ENCODE measurements around the gene RCC2.

RCC2 gene

GRCh38 chr1:17436380-17437174 is 2.9 kb downstream of the RCC2 start:
- TF ChIP-seq, protein P1, sequence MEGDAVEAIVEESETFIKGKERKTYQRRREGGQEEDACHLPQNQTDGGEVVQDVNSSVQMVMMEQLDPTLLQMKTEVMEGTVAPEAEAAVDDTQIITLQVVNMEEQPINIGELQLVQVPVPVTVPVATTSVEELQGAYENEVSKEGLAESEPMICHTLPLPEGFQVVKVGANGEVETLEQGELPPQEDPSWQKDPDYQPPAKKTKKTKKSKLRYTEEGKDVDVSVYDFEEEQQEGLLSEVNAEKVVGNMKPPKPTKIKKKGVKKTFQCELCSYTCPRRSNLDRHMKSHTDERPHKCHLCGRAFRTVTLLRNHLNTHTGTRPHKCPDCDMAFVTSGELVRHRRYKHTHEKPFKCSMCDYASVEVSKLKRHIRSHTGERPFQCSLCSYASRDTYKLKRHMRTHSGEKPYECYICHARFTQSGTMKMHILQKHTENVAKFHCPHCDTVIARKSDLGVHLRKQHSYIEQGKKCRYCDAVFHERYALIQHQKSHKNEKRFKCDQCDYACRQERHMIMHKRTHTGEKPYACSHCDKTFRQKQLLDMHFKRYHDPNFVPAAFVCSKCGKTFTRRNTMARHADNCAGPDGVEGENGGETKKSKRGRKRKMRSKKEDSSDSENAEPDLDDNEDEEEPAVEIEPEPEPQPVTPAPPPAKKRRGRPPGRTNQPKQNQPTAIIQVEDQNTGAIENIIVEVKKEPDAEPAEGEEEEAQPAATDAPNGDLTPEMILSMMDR (IDR thresholded peaks at IDR 0.05) = no peak
- no peak for TF ChIP-seq ZFX (IDR thresholded peaks at IDR 0.05; ENCODE audit: borderline replicate concordance)
- H3K27ac ChIP-seq = peak overlapping the region; percentile 92

DNA sequence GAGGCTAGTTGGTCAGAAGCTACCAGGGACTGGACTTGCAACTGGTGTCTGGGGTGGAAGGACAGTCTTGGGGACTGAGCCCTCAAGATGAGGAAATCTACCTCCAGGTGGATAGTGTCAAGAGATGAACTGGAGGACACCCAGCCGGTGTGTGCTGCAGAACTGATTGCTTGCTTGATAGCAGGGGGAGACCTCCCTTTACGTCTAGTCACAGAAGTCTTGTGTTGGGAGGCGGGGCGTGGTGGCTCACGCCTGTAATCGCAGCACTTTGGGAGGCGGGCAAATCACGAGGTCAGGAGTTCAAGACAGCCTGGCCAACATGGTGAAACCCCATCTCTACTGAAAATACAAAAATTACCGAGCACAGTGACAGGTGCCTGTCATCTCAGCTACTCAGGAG is 4.9 kb downstream of the RCC2 start:
- H3K27ac ChIP-seq = no peak overlapping the region
- no peak for TF ChIP-seq ZFX (IDR thresholded peaks at IDR 0.05; ENCODE audit: borderline replicate concordance)
- TF ChIP-seq, protein P1 (IDR thresholded peaks at IDR 0.05) = no peak

GRCh38 chr1:17434016-17434415 is 5.5 kb downstream of the RCC2 start:
- TF ChIP-seq, protein P1 (IDR thresholded peaks at IDR 0.05) = no peak
- no peak for TF ChIP-seq ZFX (IDR thresholded peaks at IDR 0.05; ENCODE audit: borderline replicate concordance)
- H3K27ac ChIP-seq = no peak overlapping the region

DNA sequence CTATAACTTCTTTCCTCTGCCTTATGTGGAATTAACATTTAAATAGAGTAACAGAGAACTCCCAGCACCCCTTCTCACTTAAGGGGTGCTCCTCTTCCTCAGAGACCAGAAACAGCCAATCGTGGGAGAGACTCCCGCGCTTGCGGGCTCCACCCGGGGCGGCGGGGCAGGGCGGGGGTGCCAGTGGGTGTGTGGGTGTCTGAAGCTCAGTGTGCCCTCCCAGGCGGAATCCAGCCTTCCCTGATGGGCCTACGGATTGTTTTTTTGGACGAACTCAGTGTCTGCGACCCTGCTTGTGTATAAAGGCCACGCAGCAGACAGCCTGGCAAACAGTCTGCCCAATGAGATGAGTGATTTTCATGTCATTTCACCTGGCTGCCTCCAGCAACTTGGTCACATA is 6.2 kb downstream of the RCC2 start:
- TF ChIP-seq, protein P1 (IDR thresholded peaks at IDR 0.05) = no peak
- TF ChIP-seq ZFX (IDR thresholded peaks at IDR 0.05; ENCODE audit: borderline replicate concordance) = no peak
- H3K27ac ChIP-seq = no peak overlapping the region

DNA sequence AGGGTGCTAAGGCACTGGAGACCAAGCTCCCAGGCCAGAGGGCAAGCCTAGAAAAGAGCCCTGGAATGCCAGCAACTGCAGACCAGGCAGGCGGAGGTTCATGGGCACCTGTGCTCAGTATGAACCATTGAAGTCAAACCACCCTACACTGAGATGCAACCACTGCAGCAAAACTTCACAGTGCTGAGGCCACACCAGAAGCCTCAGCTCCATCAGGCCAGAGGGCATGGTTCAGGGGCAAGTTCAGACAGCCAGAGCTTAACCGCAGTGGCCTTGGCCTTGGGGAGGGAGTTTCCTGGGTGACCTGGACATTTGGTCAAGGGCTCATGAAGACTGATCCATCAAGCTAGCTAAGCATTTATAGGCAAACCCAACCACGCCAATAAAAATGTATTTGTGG is 7.1 kb downstream of the RCC2 start:
- TF ChIP-seq, protein P1 (IDR thresholded peaks at IDR 0.05) = no peak
- no peak for TF ChIP-seq ZFX (IDR thresholded peaks at IDR 0.05; ENCODE audit: borderline replicate concordance)
- no peak overlapping the region for H3K27ac ChIP-seq

DNA sequence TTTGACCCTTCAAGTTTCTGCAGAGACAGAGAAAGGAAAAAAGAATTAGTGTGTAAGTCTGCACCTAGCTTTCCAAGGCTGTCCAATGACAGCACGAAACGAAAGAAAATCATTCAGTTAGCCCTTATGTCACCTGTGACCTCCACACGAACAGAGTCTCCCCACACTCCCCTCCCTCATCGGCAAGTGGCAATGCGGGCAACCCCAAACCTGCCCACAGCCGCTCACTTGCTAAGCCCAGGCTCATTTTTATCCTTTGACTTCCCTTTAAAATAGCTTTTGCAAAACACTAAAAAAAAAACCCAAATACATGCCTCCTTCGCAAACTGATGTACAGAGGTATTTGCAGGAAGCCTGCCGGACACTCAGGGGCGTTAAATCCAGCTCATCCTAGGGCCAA is 10.3 kb downstream of the RCC2 start:
- no peak overlapping the region; the same call in 1 of the 2 replicates for H3K27ac ChIP-seq
- no peak for TF ChIP-seq ZFX (IDR thresholded peaks at IDR 0.05; ENCODE audit: borderline replicate concordance)
- TF ChIP-seq, protein P1 (IDR thresholded peaks at IDR 0.05) = no peak
